A549 (cell line): Measurements from ENCODE around the gene SLC2A4RG.

Source experiments
- CHD2 ChIP-seq: fragments of 150-350 bp; IDR thresholded peaks from 2 replicates; pipeline ENCODE4 v1.6.1; 2014; ENCODE audit warnings: low read length; ENCODE audit not compliant: partially characterized antibody
- CTCF ChIP-seq: fragments of >200 bp; sonication (Bioruptor Twin); formaldehyde crosslinking; IDR thresholded peaks from 3 replicates; pipeline ENCODE4 v1.5.1; 2016
- RARB ChIP-seq: fragments of 250-450 bp; sonication (Bioruptor Pico); IDR thresholded peaks from 2 replicates; pipeline ENCODE4 v1.8.0; 2021; ENCODE audit warnings: mild to moderate bottlenecking, moderate library complexity
- REST ChIP-seq: fragments of 200-600 bp; sonication (generic); IDR thresholded peaks from 2 replicates; pipeline ENCODE4 v1.6.1; 2016; ENCODE audit warnings: antibody characterized with exemption, mild to moderate bottlenecking, moderate library complexity
- TP53 ChIP-seq: fragments of 250-450 bp; sonication (Bioruptor Pico); IDR thresholded peaks from 2 replicates; pipeline ENCODE4 v1.5.0; 2021; ENCODE audit warnings: mild to moderate bottlenecking, moderate library complexity
- USF2 ChIP-seq: fragments of 450-650 bp; IDR thresholded peaks from 2 replicates; pipeline ENCODE4 v1.6.1; 2014; ENCODE audit warnings: antibody characterized with exemption
- TF ChIP-seq, protein P1 (sequence below): fragments of 250-450 bp; sonication (Bioruptor Pico); IDR thresholded peaks from 2 replicates; pipeline ENCODE4 v1.5.0; 2020; ENCODE audit warnings: low read depth, mild to moderate bottlenecking, moderate library complexity
- TF ChIP-seq, protein P2 (sequence below): fragments of >200 bp; sonication (Bioruptor Twin); formaldehyde crosslinking; IDR thresholded peaks from 3 replicates; pipeline ENCODE4 v1.6.1; 2016

DNA sequence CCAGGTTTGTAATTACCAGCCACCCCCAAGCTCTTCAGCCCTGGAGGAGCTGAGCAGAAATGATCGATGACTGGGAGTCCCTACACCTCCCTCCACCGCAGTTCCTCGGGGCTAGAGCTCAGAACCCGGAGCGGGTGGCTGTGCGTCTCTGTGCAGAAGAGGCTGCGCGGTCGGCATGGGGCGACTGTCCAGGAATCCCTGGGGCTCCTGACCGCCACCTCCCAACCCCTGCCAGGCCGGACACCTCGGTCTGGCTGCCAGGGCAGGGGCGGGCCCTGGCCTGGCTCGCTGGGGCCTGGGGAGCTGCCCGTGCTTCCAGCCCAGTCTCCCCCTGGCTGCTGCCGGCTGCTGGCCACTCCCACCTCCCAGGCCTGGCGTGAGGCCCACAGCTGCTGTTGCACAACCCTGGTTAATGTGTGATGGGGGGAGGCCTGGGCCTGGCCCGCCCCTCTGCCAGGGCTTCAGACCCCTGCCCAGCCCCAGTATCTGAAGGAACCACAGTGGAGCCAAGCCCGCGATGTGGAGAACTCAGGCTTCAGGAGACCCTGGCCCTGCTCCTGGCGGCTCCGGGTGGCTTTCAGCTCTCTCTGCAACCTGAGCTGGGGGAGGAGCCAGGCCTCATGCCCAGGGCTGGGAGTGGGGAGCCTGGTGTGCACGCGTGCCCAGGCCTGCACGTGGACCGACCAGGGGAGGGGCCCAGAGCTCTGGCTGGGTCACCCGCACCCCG is 1.2 kb downstream of the SLC2A4RG start:
- TF ChIP-seq, protein P1, sequence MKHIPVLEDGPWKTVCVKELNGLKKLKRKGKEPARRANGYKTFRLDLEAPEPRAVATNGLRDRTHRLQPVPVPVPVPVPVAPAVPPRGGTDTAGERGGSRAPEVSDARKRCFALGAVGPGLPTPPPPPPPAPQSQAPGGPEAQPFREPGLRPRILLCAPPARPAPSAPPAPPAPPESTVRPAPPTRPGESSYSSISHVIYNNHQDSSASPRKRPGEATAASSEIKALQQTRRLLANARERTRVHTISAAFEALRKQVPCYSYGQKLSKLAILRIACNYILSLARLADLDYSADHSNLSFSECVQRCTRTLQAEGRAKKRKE (CRISPR knock-in tag): no peak
- TF ChIP-seq RARB (CRISPR knock-in tag): no peak
- no peak for TF ChIP-seq CHD2
- no peak for TF ChIP-seq CTCF
- TF ChIP-seq, protein P2, sequence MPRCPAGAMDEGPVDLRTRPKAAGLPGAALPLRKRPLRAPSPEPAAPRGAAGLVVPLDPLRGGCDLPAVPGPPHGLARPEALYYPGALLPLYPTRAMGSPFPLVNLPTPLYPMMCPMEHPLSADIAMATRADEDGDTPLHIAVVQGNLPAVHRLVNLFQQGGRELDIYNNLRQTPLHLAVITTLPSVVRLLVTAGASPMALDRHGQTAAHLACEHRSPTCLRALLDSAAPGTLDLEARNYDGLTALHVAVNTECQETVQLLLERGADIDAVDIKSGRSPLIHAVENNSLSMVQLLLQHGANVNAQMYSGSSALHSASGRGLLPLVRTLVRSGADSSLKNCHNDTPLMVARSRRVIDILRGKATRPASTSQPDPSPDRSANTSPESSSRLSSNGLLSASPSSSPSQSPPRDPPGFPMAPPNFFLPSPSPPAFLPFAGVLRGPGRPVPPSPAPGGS: no peak
- no peak for TF ChIP-seq TP53 (CRISPR knock-in tag)
- no peak for TF ChIP-seq REST
- 0 out of 2 replicates have a peak, but pooled peaks have one; percentile 2 for TF ChIP-seq USF2
